NAMALWA (cell line): ENCODE measurements around the gene FAM120A.

Experiments
- DNase-seq: peaks from one replicate; pipeline ENCODE4 v3.0.0-alpha.2; 2015; ENCODE audit warnings: low spot score

The FAM120A gene

DNA sequence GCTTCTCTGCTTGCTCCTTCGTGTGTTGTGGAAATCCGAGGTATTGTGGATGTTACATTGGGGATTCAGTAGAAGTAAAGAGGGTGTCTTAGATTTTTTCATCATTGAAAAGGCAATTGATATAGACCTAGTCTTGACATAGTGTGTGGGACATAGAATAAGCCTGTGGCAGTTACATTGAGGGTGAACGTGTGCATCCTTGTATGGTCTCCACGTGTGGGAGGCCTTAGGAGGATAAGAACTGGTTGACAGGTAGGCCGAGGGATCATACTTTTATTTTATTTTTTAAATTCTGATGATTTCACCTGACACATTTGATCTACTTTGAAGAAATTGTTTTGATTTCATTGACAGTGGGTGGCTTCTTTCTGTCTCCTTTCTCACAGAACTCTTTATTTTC, 18.9 kb downstream of the FAM120A start:
- no peak for DNase-seq

DNA sequence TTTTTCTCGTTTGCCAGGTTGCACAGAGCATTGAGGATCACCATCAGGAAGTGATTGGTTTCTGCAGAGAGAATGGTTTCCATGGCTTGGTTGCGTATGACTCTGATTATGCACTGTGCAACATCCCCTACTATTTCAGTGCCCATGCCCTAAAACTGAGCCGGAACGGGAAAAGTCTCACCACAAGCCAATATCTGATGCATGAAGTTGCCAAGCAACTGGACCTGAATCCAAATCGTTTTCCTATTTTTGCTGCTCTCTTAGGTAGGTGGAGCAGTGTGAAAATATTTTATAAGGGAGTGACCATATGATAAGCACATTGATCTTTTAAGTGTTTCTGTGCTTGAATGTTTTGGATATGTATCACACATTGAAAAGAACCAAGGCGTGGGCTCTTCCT, 19.6 kb downstream of the FAM120A start:
- no peak for DNase-seq

DNA sequence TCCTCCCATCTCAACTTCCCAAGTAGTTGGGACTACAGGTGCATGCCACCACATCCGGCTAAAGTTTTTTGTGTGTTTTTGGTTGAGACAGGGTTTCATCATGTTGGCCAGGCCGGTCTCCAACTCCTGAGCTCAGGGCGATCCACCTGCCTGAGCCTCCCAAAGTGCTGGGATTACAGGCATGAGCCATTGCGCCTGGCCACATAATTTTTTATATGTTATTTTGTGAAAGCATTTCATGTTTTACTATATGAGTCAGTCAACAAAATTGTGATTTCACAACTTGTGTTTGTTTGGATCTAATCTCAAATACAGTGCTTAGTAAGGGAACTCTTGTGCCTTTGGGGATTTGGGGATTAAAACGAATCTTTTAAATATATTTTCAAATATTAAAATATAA, 21.9 kb downstream of the FAM120A start:
- DNase-seq: no peak

DNA sequence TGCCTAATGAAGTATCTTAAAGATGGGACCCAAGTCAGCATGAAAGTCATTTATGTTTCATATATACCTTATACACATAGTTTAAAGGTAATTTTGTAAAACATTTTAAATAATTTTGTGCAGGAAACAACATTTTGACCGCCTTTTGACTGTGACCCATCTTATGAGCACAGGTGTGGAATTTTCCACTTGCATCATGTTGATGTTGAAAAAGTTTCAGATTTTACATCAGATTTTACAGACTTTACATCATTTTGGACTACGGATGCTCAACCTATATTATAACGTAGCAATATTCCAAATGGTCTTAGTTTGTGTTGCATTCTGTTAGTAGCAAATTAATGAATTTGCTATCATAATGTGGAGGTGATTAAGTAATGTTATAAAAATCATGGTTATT, 23.6 kb downstream of the FAM120A start:
- DNase-seq: no peak

DNA sequence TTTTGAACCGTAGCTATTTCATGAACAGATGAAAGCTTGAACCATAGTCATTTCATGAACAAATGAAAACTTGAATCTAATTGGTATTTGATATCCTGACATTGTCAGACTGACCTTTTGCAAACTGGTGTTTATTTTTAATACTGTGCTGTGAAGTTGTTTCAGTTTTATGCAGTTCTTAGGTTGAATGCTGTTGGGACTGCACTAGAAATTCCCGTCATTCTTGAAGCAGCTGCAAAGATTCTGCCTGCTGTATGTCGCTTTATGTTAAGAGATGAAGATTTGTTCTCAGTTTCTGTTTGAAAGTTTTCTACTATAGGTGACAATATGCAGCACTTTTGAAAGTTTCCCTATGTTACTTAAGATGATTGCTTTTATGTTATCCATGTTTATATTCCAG, 24.4 kb downstream of the FAM120A start:
- DNase-seq: no peak

DNA sequence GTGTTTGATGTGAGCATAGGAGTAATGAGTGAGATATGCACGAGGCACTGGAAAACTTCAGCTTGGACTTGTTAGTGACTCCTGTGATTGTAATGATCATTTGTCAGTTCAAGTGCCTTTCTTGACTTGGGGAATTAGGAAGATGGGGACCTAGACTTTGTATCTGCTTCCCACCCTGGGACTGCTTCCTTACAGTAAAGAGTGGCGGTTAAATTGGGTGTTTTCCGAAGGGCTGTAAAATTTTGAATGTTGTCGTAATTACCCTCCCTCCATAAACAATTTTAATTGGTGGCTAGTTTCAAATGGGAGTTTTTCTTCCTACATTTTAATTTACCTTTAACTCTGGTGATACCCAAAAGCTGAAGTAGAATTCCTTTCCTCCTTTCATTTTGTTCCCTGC, 25.4 kb downstream of the FAM120A start:
- no peak for DNase-seq

DNA sequence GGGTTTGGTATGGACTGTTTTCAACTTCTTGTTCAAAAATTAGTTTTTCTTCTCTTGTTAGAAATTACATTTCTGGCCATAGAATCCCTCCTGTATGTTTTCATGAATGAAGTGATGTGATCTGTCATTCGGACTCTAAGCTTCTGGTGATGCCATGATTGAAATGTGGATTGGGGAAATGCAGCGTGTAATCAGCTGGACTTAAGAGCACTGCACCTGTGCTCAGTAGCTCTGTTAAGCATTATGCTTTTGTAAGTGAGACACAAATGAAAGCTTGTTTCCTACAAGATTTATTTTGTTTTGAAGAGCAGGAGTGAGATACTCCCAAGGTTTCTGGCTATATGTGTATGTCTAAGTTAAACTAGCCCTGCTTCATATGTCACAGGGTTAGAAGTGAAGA, 25.9 kb downstream of the FAM120A start:
- DNase-seq: no peak

DNA sequence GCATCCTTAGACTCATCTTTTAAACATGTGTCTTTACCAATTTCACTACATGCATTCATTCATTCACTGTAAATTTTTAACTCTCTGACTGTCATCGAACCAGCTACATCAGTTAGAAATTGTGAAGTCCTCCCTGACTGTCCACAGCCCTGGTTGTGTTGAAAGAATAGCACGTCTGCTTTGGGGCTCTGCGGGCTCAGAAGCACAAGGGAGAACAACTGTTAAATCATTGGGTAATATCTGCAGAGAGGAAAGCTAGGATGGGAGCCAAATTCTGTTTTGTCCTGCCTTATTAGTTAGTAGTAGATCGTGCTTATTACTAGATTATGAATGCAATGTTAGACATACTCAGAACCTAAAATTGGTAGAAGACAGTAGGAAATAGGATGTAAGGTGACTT, 28.2 kb downstream of the FAM120A start:
- DNase-seq: no peak

DNA sequence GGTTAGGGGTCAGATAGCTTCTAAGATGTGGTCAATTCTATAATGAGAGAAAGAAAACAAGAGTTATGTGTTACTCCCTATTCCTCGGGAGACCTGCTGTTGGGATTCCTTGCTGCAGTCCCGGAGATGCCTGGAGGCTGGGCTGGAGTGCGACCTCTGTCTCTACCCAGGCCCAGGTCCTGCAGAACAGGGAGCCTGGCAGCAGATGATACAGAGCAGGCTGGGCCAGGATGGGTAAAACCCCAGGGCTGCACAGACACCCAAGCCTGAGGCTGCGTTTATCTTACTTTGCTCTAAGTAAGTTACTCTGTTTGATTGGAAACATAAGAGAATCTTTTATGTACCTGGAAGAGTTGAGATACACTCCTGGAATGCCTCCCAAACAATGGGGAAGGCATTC, 28.8 kb downstream of the FAM120A start:
- DNase-seq: no peak

DNA sequence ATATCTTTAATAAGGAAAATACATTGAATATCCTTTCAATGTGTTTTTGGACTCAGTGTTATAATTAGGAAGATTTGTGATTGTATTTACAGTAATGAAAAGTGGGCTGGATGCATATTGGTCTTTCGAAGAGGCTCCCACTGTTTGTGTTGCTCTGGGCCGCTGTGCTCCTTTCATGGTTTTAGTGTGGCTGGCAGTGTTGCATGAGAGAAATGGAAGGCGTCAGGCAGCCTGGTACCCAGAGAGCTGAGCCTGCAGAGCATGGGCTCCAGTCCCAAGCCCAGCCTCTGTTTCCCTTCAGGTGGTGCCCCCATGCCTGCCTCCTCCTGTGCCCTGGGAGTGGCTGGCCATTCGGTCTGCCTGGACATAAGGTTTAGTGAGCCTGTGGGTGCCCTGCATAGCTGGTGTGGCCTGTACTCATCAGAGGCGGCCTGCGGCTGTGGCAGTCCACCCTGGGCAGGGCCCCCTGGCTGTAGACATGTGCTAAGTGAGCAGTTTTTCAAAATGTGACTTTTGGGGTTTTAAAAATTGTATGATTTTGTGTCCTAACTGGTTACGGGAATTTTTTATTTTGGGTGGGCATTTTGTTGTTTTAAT, 29.3 kb downstream of the FAM120A start:
- no peak for DNase-seq

DNA sequence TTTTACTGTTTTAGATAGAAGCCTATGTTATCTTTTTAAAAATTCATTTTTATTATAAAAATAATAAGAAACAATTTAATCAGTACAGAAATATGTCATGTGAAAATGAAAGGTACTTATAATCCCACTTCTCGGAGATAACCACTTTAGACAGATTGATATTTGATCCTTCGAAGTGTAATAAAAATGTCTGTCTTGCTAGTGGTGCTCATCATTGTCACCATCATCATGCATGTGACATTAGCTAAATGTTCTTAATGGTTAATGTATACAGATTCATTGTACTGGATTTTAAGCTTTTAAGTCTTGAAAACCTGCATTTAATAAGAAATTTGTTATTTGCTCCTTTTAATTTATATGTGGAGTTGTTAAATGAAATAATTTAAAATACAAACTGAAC, 32.0 kb downstream of the FAM120A start:
- DNase-seq: no peak

DNA sequence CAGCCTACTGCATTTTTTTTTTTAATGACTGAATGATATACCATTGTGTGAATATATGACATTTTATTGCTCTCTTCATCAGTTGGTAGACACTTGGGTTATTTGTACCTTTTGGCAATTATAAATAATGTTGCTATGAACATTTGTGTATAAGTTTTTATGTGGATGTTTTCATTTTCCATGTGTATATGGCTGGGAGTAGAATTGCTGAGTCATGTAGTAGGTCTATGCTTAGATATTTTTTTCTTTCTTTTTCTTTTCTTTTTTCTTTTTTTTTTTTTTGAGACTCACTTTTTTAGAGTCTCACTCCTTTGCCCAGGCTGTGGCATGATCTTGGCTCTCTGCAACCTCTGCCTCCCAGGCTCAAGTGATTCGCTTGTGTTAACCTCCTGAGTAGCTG, 34.8 kb downstream of the FAM120A start:
- no peak for DNase-seq

DNA sequence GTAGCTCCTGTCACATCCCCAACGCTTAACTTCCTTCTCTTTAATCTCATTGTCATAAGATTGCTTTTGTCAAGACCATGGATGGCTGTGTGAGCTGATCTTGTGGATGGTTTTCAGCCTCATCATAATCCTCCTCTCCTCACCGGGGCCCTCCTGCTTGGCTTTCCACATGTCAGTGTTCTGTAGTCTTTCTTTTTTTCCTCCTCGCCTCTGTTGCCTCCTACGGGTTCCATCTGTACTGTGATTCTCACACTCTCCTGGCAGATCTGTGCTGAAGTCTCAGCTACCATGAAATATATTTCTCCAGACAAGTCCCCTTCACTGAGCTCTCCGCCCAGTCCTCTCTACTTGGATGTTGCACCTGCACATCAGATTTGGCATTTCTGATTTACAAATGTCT, 36.8 kb downstream of the FAM120A start:
- no peak for DNase-seq

DNA sequence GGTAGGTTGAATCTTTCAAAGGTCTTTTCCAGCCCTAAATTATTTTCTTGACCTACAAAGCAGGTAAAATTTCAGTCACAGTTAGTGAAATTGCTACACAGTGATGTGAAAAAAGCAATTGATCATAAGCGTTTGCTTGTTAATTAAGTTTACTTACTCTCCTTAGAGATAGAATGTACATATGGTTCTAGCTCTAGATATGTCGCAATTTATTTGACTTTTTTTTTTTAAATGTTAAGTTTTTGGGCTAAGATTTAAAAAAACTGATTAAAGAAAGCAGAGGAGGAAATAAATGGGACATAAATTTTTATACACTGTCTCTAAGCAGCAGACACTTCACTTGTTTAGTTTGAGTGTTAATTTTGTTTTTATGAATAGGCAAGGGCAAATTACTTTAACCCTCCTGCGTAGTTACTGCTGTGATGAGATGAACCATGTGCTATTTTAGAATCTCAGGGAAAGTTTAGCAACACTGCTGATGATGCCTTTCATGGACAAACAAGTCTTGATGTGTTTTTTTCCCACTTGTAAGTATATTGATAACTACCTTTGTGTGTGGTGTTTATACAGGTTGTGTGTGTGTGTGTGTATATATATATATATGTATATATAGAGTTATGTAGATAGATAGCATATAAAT, 40.2 kb downstream of the FAM120A start:
- DNase-seq: no peak

DNA sequence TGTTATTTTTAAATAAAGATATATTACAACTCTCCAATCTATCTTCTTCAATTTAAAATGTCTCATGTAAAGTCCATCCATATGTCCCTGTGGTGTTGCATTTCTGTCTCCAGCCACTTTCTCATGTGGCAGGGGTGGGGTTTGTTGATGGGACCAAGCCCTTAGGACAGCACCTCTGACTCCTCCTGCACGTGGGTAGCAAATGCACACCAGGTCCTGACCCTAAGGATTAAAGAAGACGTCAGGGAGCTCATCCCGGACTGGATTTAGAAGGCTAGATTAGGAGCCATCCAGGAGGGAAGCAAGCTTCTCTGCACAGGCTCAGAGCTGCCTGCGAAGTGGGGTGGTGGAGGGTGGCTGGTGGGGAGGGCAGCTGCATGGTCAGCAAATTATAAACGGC, 40.8 kb downstream of the FAM120A start:
- DNase-seq: no peak

DNA sequence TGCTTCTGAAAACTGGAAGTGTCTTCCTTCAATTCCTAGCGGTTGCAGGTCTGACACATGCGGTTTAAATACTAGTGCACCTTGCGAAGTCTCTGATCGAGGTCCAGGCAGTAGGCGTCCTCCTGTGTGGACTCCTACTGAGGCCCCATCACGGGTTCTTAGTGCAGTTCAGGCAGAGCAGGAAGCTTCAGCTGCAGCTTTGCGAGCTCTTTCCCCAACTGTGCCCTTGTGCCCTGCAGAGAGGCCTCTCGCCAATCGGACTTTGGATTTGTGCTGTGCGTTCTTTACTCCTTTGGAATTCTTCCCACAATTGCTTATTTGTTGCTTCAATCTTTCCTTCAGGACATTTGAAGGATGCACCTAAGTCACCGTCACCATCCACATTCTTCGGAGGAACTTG, 42.5 kb downstream of the FAM120A start:
- no peak for DNase-seq

DNA sequence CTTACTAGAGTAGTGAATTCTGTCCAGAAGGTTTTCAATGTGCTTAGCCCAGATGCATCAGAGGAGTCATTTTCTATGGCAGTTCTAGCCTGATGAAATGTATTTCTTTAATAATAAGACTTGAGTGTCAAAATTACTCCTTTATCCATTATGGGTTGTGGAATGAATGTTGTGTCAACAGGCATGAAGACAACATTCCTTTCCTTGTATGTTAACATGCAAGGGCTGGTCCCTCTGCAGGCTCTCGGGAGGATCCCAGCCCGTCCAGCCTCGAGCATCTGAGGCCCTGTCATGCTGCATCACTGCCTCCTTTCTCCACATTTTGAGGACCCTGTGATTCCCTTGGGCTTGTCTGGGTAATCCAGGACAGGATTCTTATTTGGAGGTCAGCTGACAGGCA, 44.8 kb downstream of the FAM120A start:
- no peak for DNase-seq

DNA sequence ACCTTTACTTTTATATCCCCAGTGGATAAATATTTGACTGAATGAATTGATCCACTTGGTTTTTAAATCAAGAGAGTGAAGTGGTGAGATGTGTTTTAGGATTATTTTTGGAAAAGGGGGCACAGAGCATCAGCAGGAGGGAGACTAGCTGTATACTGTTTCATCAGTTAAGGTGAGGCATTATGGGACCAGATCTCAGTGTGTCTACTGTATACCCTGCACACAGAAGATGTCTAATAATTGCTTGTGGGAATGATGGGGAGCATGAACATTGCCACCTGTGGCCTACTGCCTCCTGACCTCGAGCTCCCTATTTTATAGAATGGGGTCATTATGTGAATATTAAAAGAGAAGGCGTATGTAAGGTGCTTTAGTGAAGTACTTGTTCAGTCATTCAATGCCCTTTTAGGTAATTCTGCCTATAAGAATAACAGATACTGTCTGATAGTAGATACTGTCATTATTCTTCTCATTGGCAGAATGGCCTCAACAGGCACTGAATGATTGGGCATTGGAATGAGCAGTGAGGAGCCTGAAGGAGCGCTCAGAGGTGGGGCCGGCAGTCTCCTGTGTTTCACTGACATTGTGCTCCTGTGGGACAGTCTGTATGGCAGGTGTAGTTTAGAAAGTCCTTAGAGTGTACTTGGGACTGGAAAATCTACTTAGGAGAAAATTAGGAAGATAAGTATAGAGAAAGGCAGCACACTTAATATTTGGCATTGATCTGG, 49.2 kb downstream of the FAM120A start:
- DNase-seq: no peak

DNA sequence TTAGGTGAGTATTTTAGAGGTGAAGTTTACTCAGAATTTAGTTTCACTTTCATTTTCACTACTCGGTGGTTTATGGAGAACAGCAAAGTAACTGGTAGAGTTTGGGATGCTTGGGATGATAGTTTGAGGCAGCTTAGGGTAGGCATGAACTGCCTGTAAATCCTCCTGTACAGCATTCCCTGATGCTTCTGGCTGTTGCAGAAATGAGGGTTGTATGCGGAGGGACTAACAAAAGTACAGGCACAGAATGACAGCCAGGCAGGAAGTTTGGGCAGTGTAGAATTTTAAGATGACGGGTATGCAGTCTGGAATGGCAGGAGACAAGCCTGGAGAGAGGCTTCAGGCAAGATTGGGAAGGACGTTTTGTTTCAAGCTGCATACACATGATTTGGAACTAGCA, 49.9 kb downstream of the FAM120A start:
- DNase-seq: peak; percentile 12

DNA sequence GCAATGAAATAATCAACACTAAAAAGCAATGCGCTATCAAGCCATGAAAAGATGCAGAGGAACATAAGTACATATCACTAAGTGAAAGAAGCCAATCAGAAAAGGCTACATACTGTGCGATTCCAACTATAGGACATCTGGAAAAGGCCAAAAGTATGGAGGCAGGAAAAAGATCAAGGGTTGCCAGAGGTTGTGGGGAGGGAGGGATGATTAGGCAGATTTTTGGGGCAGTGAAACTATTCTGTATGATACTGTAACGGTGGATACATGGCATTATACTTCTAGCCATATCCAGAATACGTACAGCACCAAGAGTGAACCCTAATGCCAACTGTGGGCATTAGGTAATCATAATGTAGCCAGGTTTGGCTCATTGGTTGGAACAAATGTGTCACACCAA, 51.9 kb downstream of the FAM120A start:
- DNase-seq: no peak

DNA sequence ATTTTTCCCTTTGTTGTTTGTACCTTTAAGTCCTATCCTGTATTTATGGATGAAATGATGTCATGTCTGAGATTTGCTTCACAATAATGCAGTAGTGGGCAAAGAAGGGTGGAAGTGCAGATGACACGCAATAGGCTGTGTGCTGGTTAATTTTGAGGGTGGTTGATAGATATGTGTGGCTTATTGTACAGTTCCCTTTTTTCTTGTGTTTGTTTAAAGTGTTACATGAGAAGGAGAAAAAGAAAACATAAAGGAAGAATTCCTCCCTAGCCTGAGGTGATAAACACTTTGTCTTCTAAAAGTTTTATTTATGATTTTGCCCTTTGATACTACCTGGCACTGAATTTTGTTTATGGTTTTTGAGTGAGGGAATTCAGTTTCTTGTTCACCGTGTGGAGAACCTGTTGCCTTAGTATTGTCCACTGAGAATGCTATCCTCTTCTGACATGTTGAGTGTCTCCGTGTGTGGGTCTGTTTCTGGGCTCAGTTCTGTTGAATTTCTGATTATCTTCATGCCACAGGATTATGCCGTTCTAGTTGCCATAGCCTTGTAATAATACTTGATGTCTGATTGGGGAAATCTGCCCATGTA, 54.2 kb downstream of the FAM120A start:
- DNase-seq: no peak

DNA sequence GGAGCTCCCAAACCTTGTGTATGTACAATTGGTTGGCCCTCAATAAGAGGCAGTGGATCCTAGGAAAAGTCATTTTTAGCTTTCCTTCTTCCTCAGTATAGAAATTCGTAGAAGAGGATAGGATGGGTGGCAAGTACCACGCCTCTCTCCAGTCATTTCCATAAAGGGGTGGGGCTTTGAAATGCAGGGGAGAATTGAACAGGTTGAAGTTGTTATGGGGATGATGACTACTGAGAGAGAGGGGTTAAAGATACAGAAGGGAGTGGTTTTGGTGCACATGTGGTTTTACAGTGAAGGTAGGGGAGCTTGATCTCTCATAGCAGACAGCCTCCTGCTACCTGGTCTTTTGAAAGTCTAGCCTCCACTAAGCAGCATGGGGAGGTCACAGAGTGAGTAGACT, 56.3 kb downstream of the FAM120A start:
- DNase-seq: no peak

DNA sequence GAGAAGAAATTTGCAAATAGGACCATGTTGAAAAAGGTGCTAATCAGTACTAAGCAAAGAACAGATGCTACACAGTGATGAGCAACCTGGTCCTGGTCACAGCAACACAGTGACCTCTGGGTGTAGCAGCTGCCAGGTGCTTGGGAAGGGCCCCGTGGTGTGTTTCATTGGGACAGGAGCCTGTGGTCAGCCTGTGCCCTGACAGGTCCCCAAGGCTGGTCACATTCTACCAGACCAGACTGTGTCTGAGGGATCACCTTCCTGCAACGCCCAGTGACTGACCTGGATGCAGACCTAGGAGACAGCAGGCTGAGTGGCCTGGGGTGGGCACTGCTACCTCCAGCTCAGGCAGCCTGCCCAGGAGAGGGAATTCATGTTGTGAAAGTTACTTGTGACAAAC, 56.7 kb downstream of the FAM120A start:
- no peak for DNase-seq
